Peyer's patch (tissue), 4 donors: ENCODE results near the gene TBL1XR1.

Experiments
- POLR2A ChIP-seq, 2 donors: fragments of 450-650 bp; IDR thresholded peaks; one replicate each; pipeline ENCODE4 v1.5.1; 2017; ENCODE audit warnings: antibody characterized with exemption in 2 of 2, mild to moderate bottlenecking in 2 of 2, moderate library complexity in 2 of 2
- TF ChIP-seq, protein P1 (sequence below), 6 experiments: fragments of 450-650 bp in 4 of 6; fragments of 200-600 bp in 2 of 6; sonication (generic) in 1 of 6; IDR thresholded peaks; one replicate each; pipeline ENCODE4 v1.5.1; 2017 to 2019; ENCODE audit warnings: antibody characterized with exemption in 6 of 6, mild to moderate bottlenecking in 3 of 6, moderate library complexity in 1 of 6

- TF ChIP-seq, protein P1, sequence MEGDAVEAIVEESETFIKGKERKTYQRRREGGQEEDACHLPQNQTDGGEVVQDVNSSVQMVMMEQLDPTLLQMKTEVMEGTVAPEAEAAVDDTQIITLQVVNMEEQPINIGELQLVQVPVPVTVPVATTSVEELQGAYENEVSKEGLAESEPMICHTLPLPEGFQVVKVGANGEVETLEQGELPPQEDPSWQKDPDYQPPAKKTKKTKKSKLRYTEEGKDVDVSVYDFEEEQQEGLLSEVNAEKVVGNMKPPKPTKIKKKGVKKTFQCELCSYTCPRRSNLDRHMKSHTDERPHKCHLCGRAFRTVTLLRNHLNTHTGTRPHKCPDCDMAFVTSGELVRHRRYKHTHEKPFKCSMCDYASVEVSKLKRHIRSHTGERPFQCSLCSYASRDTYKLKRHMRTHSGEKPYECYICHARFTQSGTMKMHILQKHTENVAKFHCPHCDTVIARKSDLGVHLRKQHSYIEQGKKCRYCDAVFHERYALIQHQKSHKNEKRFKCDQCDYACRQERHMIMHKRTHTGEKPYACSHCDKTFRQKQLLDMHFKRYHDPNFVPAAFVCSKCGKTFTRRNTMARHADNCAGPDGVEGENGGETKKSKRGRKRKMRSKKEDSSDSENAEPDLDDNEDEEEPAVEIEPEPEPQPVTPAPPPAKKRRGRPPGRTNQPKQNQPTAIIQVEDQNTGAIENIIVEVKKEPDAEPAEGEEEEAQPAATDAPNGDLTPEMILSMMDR (IDR thresholded peaks at IDR 0.05), result no peak
- no peak for TF ChIP-seq POLR2A (IDR thresholded peaks at IDR 0.05)
Observed at GRCh38 chr3:177106184-177106583, 91.1 kb downstream of the TBL1XR1 start.
